ENCODE measurements around the gene HMGA1.

Gene HMGA1

DNA sequence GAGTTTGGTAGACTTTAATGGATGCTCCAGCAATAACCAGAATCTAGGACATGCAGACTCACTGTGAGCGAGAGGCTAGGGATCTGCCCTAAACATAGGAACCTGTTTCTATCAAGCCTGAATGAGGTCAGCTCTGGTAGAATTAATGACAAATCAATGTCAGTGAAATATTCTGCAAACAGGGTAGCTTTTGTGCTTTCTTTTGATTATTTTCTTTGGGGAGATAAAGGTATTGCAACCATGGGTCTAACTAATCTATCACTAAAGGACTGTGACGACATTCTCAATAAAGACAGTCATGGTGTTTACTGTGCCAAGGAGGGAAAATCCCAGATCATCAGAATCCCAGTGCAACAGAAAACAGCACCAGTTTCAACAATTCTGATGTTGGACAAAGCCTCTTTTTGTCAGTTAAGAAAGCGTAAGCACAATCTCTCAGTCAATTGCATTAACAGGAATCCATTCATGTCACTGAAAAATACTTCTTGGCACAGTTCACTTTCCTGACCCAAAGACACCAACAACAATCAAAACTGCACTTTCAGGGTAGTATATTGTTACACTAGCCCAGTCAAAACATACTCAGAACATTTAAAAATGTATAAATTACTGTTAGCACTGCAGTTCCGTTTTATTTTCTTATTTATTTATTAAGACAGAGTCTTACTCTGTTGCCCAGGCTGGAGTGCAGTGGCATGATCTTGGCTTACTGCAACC lies 48.9 kb downstream of the HMGA1 start:
- CTCF ChIA-PET, result no interaction called here
- POLR2A ChIA-PET (ENCODE audit: low non-redundant PET), result no interaction called here
- DNase-seq (ENCODE audit: low spot score), result no peak
- H3K27ac ChIP-seq, result no peak overlapping the region
- TF ChIP-seq, protein P1, sequence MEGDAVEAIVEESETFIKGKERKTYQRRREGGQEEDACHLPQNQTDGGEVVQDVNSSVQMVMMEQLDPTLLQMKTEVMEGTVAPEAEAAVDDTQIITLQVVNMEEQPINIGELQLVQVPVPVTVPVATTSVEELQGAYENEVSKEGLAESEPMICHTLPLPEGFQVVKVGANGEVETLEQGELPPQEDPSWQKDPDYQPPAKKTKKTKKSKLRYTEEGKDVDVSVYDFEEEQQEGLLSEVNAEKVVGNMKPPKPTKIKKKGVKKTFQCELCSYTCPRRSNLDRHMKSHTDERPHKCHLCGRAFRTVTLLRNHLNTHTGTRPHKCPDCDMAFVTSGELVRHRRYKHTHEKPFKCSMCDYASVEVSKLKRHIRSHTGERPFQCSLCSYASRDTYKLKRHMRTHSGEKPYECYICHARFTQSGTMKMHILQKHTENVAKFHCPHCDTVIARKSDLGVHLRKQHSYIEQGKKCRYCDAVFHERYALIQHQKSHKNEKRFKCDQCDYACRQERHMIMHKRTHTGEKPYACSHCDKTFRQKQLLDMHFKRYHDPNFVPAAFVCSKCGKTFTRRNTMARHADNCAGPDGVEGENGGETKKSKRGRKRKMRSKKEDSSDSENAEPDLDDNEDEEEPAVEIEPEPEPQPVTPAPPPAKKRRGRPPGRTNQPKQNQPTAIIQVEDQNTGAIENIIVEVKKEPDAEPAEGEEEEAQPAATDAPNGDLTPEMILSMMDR (conservative IDR thresholded peaks at IDR 0.05; ENCODE audit: low read depth), result no peak

GRCh38 chr6:34288581-34288980 lies 51.9 kb downstream of the HMGA1 start:
- POLR2A ChIA-PET (ENCODE audit: low non-redundant PET), result no interaction called here

DNA sequence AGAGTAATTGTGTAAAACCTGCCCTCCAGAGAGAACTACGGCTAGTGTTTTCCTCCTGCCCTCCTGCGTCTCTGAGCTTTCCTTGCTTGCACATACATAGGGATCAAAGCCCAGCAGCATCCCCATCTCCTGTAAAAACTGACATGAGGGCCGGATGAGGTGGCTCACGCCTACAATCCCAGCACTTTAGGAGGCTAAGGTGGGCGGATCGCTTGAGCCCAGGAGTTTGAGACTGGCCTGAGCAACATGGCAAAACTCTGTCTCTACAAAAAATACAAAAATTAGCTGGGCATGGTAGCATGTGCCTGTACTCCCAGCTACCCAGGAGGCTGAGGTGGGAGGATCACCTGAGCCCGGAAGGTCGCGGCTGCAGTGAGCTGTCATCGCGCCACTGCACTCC lies 52.5 kb downstream of the HMGA1 start:
- ChIA-PET POLR2A (ENCODE audit: low non-redundant PET) (no interaction called here), CTCF (interaction anchor here (0.5 kb wide), 1 partner anchor 14 kb away, joined by 3 read pairs; no protein-coding TSS in a partner anchor)
- DNase-seq (ENCODE audit: low spot score), result no peak
- TF ChIP-seq, protein P1 (conservative IDR thresholded peaks at IDR 0.05; ENCODE audit: low read depth), result no peak
- H3K27ac ChIP-seq, result no peak overlapping the region

More at GRCh38 chr6:34288581-34288980, 51.9 kb downstream of the HMGA1 start:
- no peak for DNase-seq (ENCODE audit: low spot score)
- CTCF ChIA-PET, result interaction anchor here (0.5 kb wide), 1 partner anchor 14 kb away, joined by 3 read pairs; no protein-coding TSS in a partner anchor
- H3K27ac ChIP-seq, result no peak overlapping the region
- TF ChIP-seq, protein P1 (conservative IDR thresholded peaks at IDR 0.05; ENCODE audit: low read depth), result no peak

- TF ChIP-seq, protein P1 (conservative IDR thresholded peaks at IDR 0.05; ENCODE audit: low read depth), result no peak
- no peak overlapping the region for H3K27ac ChIP-seq
- CTCF ChIA-PET, result no interaction called here
- POLR2A ChIA-PET (ENCODE audit: low non-redundant PET), result no interaction called here
- DNase-seq (ENCODE audit: low spot score), result no peak
Measured at GRCh38 chr6:34292954-34293353, 56.3 kb downstream of the HMGA1 start.

DNA sequence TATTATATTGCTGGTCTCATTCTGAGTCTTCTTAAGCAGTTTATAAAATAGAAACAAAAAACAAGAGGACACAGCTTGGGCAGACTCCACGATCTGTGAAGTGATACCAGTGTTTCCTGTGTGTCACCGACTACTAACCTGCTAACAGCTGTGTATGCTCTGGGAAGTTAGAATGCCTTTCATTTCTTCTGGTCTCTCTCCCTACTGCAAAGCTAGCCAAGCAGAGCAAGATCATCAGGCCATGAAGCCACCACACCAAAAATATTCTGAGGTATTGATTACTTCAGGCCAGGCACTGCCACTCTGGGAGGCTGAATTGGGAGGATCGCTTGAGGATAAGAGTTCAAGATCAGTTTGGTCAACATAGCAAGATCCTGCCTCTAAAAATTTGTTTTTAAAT lies 59.0 kb downstream of the HMGA1 start:
- H3K27ac ChIP-seq, result no peak overlapping the region
- ChIA-PET CTCF (no interaction called here), POLR2A (ENCODE audit: low non-redundant PET) (no interaction called here)
- TF ChIP-seq, protein P1 (conservative IDR thresholded peaks at IDR 0.05; ENCODE audit: low read depth), result no peak
- no peak for DNase-seq (ENCODE audit: low spot score)
